Amniotic epithelial cell (primary cell): ENCODE measurements around the gene MED9.
A peak's percentile ranks its signal among the peaks of the same experiment; 100 is the strongest.

ENCODE experiments used
- DNase-seq: peaks from one replicate; pipeline ENCODE4 v3.0.0-alpha.2; 2010; ENCODE audit warnings: low read depth

The MED9 gene

GRCh38 chr17:17505151-17505550, 28.4 kb downstream of the MED9 start:
- no peak for DNase-seq

- DNase-seq: no peak
Measured at GRCh38 chr17:17505610-17506171, 28.9 kb downstream of the MED9 start.

- DNase-seq: no peak
Measured at GRCh38 chr17:17506181-17506741, 29.5 kb downstream of the MED9 start.

- no peak for DNase-seq
Measured at GRCh38 chr17:17506893-17507464, 30.2 kb downstream of the MED9 start.

GRCh38 chr17:17507465-17508011, 30.7 kb downstream of the MED9 start:
- no peak for DNase-seq

- no peak for DNase-seq
Measured at GRCh38 chr17:17508019-17508535, 31.3 kb downstream of the MED9 start.

- no peak for DNase-seq
Measured at GRCh38 chr17:17508646-17509591, 32.1 kb downstream of the MED9 start.

- DNase-seq: no peak
Measured at GRCh38 chr17:17509601-17510425, 33.0 kb downstream of the MED9 start.

GRCh38 chr17:17510456-17511292, 33.9 kb downstream of the MED9 start:
- no peak for DNase-seq

- no peak for DNase-seq
Measured at GRCh38 chr17:17511293-17511741, 34.5 kb downstream of the MED9 start.

GRCh38 chr17:17511881-17512858, 35.4 kb downstream of the MED9 start:
- peak; percentile 96 for DNase-seq

- no peak for DNase-seq
Measured at GRCh38 chr17:17512866-17513265, 36.1 kb downstream of the MED9 start.

GRCh38 chr17:17513626-17514025, 36.8 kb downstream of the MED9 start:
- DNase-seq: no peak

GRCh38 chr17:17514361-17514992, 37.7 kb downstream of the MED9 start:
- DNase-seq: no peak

- peak; percentile 97 for DNase-seq
Measured at GRCh38 chr17:17514993-17515933, 38.5 kb downstream of the MED9 start.

- DNase-seq: peak; percentile 66
Measured at GRCh38 chr17:17515934-17516930, 39.4 kb downstream of the MED9 start.
